Measurements from ENCODE around the gene RNF130. TPM values are rescaled to one million over a fixed set of nuclear protein-coding genes. Genes with fewer than 3 reads are reported as not detected.

Gene RNF130
- total and polyA plus RNA-seq, 3 donors from 2014 or later: 44.3 to 65.0 (median 56.5) TPM

- intact Hi-C loops (cut with DNase I; ENCODE audit: low total_unique reads): no loop called here
- no peaks in the 10 kb centered on the region for H3K9me3 ChIP-seq
- no peak overlapping the region for H3K27ac ChIP-seq
- H3K4me1 ChIP-seq: no peaks in the 10 kb centered on the region
- no peaks in the 10 kb centered on the region for H3K36me3 ChIP-seq (ENCODE audit: low read depth, missing control alignments)
- TF ChIP-seq POLR2A (IDR thresholded peaks at IDR 0.05): no peak
- no peak for TF ChIP-seq CTCF (IDR thresholded peaks at IDR 0.05)
- H3K27me3 ChIP-seq: no peaks in the 10 kb centered on the region
- 83 to 89% methylated on average over 2 to 14 of the region's 14 CpGs for WGBS, 2 donors
- no peak for DNase-seq
- no peak overlapping the region for H3K4me3 ChIP-seq
Measured at GRCh38 chr5:180118391-180118791, 46.8 kb upstream of the RNF130 start.

GRCh38 chr5:180117000-180117725 lies 45.6 kb upstream of the RNF130 start:
- DNase-seq: no peak
- no peak overlapping the region for H3K27ac ChIP-seq
- H3K9me3 ChIP-seq: no peaks in the 10 kb centered on the region
- intact Hi-C loops (cut with DNase I; ENCODE audit: low total_unique reads): no loop called here
- no peak overlapping the region for H3K4me3 ChIP-seq
- 87 to 91% methylated on average over 6 to 14 of the region's 14 CpGs for WGBS, 2 donors
- H3K36me3 ChIP-seq (ENCODE audit: low read depth, missing control alignments): no peaks in the 10 kb centered on the region
- H3K4me1 ChIP-seq: no peaks in the 10 kb centered on the region
- H3K27me3 ChIP-seq: no peaks in the 10 kb centered on the region
- TF ChIP-seq CTCF (IDR thresholded peaks at IDR 0.05): no peak
- no peak for TF ChIP-seq POLR2A (IDR thresholded peaks at IDR 0.05)

DNA sequence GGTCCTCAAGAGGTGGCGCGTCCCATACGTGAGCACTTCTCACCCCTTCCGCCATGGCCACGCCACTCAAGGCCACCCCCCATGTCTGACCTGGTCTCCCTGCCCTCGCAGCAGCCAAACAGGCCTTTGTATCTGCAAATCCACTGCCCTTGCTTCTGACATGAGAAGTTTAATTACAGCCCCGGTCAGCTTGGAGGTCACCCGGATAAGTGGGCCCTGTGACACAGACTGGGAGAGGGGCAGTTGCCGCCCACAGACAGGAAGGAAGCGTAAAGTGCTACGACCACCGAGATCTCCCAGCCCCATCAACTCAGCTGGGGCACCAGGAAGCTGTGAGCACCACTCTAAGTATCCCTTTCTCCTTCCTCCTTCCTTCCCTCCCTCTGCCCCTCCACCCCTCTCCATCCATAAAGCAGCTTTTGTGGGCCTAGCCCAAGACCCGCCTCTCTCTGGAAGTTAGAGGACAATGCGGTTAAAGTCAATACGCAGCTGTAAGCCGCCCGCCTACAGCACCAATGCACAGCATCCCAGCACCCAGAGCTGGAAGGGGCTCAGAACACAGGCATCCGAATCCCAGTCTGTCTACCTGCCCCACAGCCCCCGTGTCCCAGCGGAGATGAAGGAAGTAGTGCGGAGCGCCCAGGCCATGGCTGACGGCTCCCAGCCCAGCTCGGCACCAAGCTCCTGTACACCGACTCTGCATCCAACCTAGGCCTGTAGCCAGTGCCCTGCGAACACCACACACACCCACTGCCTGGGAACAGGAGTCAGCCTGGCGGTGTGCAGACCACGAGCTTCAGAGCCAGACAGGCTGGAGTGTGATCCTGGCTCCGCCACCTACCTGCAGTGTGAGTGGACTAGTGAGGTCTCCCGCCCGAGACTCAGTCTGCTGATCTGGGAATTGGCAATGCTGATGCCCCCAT lies 44.8 kb upstream of the RNF130 start:
- DNase-seq: no peak
- intact Hi-C loops (cut with DNase I; ENCODE audit: low total_unique reads): no loop called here
- no peak overlapping the region for H3K27ac ChIP-seq
- H3K9me3 ChIP-seq: no peaks in the 10 kb centered on the region
- H3K36me3 ChIP-seq (ENCODE audit: low read depth, missing control alignments): no peaks in the 10 kb centered on the region
- no peaks in the 10 kb centered on the region for H3K4me1 ChIP-seq
- no peak for TF ChIP-seq POLR2A (IDR thresholded peaks at IDR 0.05)
- H3K27me3 ChIP-seq: no peaks in the 10 kb centered on the region
- 83 to 88% methylated on average over 16 to 31 of the region's 31 CpGs for WGBS, 2 donors
- H3K4me3 ChIP-seq: no peak overlapping the region

DNA sequence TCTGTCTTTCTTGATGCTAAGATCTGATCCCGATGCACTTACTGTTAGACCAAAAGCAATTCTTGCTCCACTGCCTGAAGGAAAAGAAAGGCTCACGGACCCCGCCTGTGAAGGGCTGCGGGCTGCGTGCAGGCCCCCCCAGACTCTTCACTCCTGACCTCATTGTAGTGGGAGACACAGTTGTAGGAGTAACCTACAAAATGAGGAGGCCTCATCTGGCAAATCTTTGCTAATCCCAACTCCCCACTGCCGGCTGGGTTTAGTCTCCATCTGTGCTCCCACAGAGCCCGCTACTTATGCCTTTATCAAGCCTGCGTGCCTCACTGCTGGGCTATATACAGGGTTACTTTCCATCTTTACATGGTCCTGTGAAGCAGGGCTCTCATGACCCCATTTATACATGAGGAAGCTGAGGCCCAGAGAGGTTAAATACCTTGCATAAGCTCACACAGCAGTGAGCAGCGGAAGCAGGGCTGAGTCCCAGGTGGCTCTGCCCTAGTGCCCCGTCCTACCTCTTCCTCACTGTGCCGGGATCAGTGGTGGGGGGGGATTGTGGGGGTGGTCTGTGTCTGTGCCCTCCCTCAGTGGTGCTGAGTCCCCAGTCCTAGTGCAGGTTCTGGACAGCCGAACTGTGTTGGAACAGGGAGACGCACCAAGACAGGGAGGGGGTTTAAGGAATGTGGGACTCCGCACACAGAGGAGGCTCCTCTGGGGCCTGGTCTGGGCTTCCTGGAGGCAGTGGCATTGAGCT lies 43.9 kb upstream of the RNF130 start:
- WGBS, 2 donors: 83 to 88% methylated on average over 11 to 14 of the region's 14 CpGs

More for the DNA sequence above, 43.9 kb upstream of the RNF130 start:
- H3K4me1 ChIP-seq: no peaks in the 10 kb centered on the region
- intact Hi-C loops (cut with DNase I; ENCODE audit: low total_unique reads): no loop called here
- no peaks in the 10 kb centered on the region for H3K27me3 ChIP-seq
- H3K4me3 ChIP-seq: no peak overlapping the region
- no peak for DNase-seq
- no peaks in the 10 kb centered on the region for H3K9me3 ChIP-seq
- no peak overlapping the region for H3K27ac ChIP-seq
- no peaks in the 10 kb centered on the region for H3K36me3 ChIP-seq (ENCODE audit: low read depth, missing control alignments)
- TF ChIP-seq CTCF (IDR thresholded peaks at IDR 0.05) (no peak), POLR2A (IDR thresholded peaks at IDR 0.05) (no peak)
